T-helper 2 cell treated with Interferon-gamma antibody and Interleukin-4, amounts not matched to agents 5 μg/mL and 100 μg/mL, for 36 hours (primary cell): ENCODE measurements around the gene MINAR1.

Source experiments
- DNase-seq: peaks from one replicate; pipeline ENCODE4 v3.0.0; 2021; ENCODE audit warnings: low spot score
- H3K27ac Mint-ChIP-seq: one replicate; pipeline ENCODE4 v1.8.0; 2021; ENCODE audit warnings: mild to moderate bottlenecking, mixed read lengths
- H3K27me3 Mint-ChIP-seq: one replicate; pipeline ENCODE4 v1.8.0; 2021; ENCODE audit warnings: low read depth, mixed read lengths
- H3K36me3 Mint-ChIP-seq: one replicate; pipeline ENCODE4 v1.8.0; 2021; ENCODE audit warnings: low read depth, mixed read lengths
- H3K4me1 Mint-ChIP-seq: one replicate; pipeline ENCODE4 v1.8.0; 2021; ENCODE audit warnings: low read depth, mixed read lengths
- H3K4me3 Mint-ChIP-seq: one replicate; pipeline ENCODE4 v1.8.0; 2022; ENCODE audit warnings: mild to moderate bottlenecking, moderate library complexity, mixed read lengths
- H3K9me3 Mint-ChIP-seq: one replicate; pipeline ENCODE4 v1.8.0; 2021; ENCODE audit warnings: mixed read lengths

The MINAR1 gene

GRCh38 chr15:79466488-79466887, 34.4 kb downstream of the MINAR1 start:
- no peaks in the 10 kb centered on the region for H3K4me1 Mint-ChIP-seq
- no peaks in the 10 kb centered on the region for H3K36me3 Mint-ChIP-seq
- H3K27me3 Mint-ChIP-seq: no peaks in the 10 kb centered on the region
- no peak overlapping the region for H3K4me3 Mint-ChIP-seq
- no peak overlapping the region for H3K27ac Mint-ChIP-seq
- no peak for DNase-seq
- H3K9me3 Mint-ChIP-seq: no peaks in the 10 kb centered on the region

GRCh38 chr15:79467865-79468586, 35.9 kb downstream of the MINAR1 start:
- H3K27ac Mint-ChIP-seq: no peak overlapping the region
- H3K4me3 Mint-ChIP-seq: no peak overlapping the region
- no peaks in the 10 kb centered on the region for H3K4me1 Mint-ChIP-seq
- no peaks in the 10 kb centered on the region for H3K36me3 Mint-ChIP-seq
- H3K9me3 Mint-ChIP-seq: no peaks in the 10 kb centered on the region
- DNase-seq: no peak
- no peaks in the 10 kb centered on the region for H3K27me3 Mint-ChIP-seq

GRCh38 chr15:79472446-79472845, 40.3 kb downstream of the MINAR1 start:
- no peak for DNase-seq
- no peak overlapping the region for H3K27ac Mint-ChIP-seq
- H3K4me1 Mint-ChIP-seq: no peaks in the 10 kb centered on the region
- H3K36me3 Mint-ChIP-seq: no peaks in the 10 kb centered on the region
- no peaks in the 10 kb centered on the region for H3K9me3 Mint-ChIP-seq
- no peak overlapping the region for H3K4me3 Mint-ChIP-seq
- H3K27me3 Mint-ChIP-seq: peaks cover 3% of the 10 kb centered on the region

GRCh38 chr15:79474252-79474651, 42.1 kb downstream of the MINAR1 start:
- Mint-ChIP-seq H3K9me3 (no peaks in the 10 kb centered on the region), H3K27ac (no peak overlapping the region), H3K4me3 (no peak overlapping the region), H3K4me1 (no peaks in the 10 kb centered on the region), H3K36me3 (no peaks in the 10 kb centered on the region), H3K27me3 (peaks cover 3% of the 10 kb centered on the region)
- DNase-seq: no peak

- no peak for DNase-seq
Measured at GRCh38 chr15:79475306-79475705, 43.2 kb downstream of the MINAR1 start.

GRCh38 chr15:79478108-79478507, 46.0 kb downstream of the MINAR1 start:
- H3K4me3 Mint-ChIP-seq: no peak overlapping the region
- peaks cover 3% of the 10 kb centered on the region for H3K27me3 Mint-ChIP-seq
- DNase-seq: no peak
- no peaks in the 10 kb centered on the region for H3K36me3 Mint-ChIP-seq
- no peak overlapping the region for H3K27ac Mint-ChIP-seq
- no peaks in the 10 kb centered on the region for H3K9me3 Mint-ChIP-seq
- no peaks in the 10 kb centered on the region for H3K4me1 Mint-ChIP-seq

More at GRCh38 chr15:79475306-79475705, 43.2 kb downstream of the MINAR1 start:
- Mint-ChIP-seq H3K27me3 (peaks cover 3% of the 10 kb centered on the region), H3K9me3 (no peaks in the 10 kb centered on the region), H3K4me1 (no peaks in the 10 kb centered on the region), H3K27ac (no peak overlapping the region), H3K4me3 (no peak overlapping the region), H3K36me3 (no peaks in the 10 kb centered on the region)

- Mint-ChIP-seq H3K27ac (no peak overlapping the region), H3K4me1 (no peaks in the 10 kb centered on the region), H3K27me3 (peaks cover 3% of the 10 kb centered on the region), H3K9me3 (no peaks in the 10 kb centered on the region), H3K36me3 (no peaks in the 10 kb centered on the region), H3K4me3 (no peak overlapping the region)
- DNase-seq: no peak
Measured at GRCh38 chr15:79479616-79480015, 47.5 kb downstream of the MINAR1 start.

GRCh38 chr15:79481793-79482192, 49.7 kb downstream of the MINAR1 start:
- Mint-ChIP-seq H3K9me3 (no peaks in the 10 kb centered on the region), H3K4me3 (no peak overlapping the region), H3K27ac (no peak overlapping the region), H3K27me3 (no peaks in the 10 kb centered on the region), H3K4me1 (no peaks in the 10 kb centered on the region), H3K36me3 (no peaks in the 10 kb centered on the region)
- no peak for DNase-seq
